Measurements from ENCODE around the gene RIPK1.

RIPK1 gene

GRCh38 chr6:3086282-3086946 lies 18.1 kb downstream of the RIPK1 start:
- no peak for DNase-seq

DNA sequence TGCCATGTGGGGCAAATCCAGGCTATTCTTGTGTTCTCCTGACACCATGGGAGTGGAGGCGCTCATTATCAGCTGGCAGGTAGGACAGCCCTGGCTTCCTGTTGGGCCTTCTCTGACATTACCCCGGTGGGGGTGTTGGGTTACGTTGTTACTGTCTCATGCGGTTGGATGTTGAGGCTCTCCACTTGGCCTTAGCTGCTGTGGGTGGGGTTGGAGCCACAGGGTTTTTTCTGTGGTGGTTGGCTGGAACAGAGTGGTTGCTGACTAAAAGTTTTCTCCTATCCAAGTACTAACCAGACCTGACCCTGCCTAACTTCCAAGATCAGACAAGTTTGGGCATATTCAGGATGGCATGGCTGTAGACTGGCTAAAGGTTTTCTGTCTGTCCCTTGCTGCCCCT lies 20.2 kb downstream of the RIPK1 start:
- no peak for DNase-seq

GRCh38 chr6:3088968-3089367 lies 20.7 kb downstream of the RIPK1 start:
- DNase-seq = no peak

DNA sequence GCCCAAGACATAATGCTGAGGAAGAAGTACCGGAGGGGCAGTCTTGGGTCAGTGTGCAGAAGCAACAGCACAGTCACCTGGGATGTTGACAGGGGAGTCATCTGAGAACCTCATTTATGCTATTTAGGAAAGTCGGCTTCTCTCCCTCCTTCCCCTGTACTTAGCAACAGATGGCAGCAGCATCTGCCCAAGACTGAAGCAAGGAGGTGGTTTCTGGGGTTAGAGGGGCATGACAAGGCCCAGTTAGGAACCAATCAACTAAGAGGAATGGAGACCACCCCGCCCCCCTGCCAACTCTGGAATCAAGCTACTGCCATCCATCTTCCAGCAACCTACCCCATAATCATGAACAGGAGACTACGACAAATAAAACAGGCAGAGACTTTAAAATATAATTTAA lies 21.7 kb downstream of the RIPK1 start:
- DNase-seq = no peak

DNA sequence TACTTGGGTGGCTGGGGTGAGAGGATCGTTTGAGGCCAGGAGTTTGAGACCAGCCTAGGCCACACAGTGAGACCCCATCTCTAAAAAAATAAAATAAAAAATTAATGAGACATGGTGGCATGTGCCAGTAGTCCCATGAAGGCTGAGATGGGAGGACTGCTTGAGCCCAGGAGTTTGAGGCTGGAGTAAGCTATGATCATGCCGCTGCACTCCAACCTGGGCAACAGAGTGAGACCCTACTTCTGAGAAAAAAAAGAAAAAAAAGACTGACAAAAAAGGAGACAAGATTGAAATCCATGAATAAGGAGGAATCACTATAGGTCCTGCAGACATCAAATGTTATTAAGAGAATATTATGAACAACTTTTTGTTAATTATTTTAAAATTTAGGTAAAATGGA lies 26.5 kb downstream of the RIPK1 start:
- no peak for DNase-seq

- no peak for DNase-seq
Measured at GRCh38 chr6:3102875-3103274, 34.6 kb downstream of the RIPK1 start.

DNA sequence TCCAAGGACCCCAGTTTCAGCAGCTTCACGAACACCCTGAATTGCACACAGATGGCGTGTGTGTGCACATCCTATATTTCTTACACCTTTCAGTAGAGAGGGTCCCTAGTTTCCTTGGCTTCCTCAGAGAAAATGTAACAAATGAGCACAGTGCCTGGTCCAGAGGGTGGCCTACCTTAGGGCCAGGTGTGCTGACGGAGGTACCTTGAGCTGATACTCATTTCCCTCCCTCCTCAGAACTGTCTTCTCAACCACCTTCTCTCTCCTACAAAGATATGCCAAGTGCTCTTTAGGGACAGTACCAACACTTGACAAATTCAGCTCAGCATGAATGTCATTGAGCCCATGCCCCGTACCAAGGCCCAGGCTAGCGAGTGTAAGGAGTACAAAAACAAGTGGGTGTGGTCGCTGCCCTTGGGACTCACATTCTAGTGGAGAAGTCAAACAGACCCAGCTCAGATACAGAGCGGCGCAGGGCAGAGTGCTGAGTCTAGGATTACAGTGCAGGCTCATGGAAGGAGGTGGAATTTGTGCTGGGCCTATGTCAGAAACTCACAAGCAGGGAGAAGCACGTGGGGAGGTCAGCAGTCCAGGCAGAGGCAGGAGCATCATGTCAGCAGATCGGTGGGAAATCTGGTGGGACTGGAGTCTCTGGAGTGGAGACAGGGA lies 40.6 kb downstream of the RIPK1 start:
- DNase-seq = no peak

- DNase-seq = no peak
Measured at GRCh38 chr6:3109761-3110160, 41.5 kb downstream of the RIPK1 start.

- no peak for DNase-seq
Measured at GRCh38 chr6:3114377-3114776, 46.1 kb downstream of the RIPK1 start.

DNA sequence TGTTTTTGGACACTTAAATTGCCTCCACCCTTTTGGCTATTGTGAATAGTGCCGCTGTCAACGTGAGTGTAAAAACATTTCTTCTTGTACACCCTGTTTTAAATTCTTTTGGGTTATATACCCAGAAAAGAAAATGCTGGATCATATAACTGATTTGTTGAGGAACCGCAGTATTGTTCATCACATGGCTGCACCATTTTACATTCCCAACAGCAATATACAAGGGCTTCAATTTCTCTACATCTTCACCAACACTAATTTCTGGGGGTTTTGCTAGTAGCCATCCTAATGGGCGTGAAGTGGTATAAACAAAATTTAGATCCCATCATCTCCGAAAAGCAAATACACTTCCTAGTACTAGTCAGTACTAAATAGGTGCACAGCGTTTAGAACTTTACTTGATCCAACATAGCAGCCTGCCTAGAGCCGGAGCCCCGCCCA lies 49.6 kb downstream of the RIPK1 start:
- no peak for DNase-seq

GRCh38 chr6:3118353-3119039 lies 50.2 kb downstream of the RIPK1 start, which contains the start of gene BPHL:
TSS of gene BPHL (plus strand) at chr6:3118711. CDS start at chr6:3118741, 30 bp downstream.
- DNase-seq = peak; percentile 100

DNA sequence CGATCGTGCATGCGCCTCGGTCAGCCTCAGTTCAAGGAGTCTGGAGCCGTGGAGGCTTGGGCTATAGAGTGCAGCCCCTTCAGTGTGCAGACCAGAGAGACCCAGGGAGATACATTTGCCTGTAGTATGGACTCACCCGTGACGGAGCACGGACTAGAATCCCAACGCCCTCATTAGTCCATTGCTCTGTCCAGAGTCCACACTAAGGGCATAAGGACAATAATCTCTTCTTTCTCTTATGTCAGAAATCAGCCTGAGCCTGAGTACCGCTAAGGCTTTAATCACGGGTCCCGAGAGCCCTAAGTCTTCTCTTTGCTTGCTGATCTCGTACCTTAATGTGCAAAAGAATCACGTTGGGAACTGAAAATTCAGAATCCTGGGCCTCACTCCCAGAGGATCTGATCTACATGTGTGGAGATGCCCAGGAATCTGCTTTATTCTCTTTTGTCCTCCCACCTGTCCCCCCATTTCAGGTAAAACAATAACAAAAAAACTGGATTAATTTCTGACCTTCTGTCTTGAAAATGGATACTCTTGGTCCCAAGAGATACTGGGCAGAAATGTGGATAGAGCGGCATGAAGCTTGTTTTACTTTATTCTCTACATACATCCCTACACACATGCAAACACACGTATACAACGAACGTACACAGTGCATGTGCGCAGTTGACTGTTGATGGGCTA lies 50.9 kb downstream of the RIPK1 start:
- DNase-seq = no peak

- DNase-seq = no peak
Measured at GRCh38 chr6:3120765-3121089, 52.4 kb downstream of the RIPK1 start.

DNA sequence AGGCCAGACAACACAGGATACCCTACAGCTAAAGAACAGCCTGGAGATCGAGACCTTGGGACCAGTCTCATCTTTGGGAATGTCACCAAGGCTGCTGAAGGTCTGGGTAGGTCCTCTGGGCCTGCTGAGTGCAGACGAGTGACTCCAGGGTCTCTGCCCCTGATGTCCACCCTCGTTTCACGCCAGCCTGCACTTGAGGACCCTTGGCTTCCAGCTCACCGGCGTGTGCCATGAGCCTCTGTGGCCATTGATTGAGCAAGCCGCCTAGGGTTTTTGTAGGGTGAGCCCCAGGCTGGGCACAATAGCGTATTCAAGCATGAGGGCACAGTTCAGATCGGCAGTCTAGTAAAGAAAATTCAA lies 54.5 kb downstream of the RIPK1 start:
- DNase-seq = no peak

DNA sequence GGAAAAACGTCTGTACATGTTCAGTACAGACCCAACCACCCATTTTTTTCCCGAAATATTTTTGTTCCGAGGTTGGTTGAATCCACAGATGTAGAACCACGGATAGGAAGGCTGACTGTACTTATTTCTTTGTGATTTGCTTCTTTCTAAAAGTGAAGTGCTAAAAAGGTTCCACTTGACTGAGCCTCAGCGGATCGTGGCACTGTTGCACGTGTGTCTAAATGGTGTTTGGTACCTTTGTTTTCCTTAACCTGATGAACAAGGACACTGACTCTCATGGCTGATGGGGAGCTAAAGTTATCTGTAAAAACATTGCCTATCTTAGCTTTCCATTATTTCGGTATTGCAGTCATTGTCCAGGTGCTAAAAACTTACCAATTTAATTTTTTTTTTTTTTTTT lies 56.4 kb downstream of the RIPK1 start:
- no peak for DNase-seq

- no peak for DNase-seq
Measured at GRCh38 chr6:3125815-3126214, 57.5 kb downstream of the RIPK1 start.

- DNase-seq = no peak
Measured at GRCh38 chr6:3128356-3129108, 60.2 kb downstream of the RIPK1 start.

GRCh38 chr6:3131695-3132094 lies 63.4 kb downstream of the RIPK1 start:
- no peak for DNase-seq

GRCh38 chr6:3133515-3133914 lies 65.2 kb downstream of the RIPK1 start:
- DNase-seq = no peak

GRCh38 chr6:3135668-3136291 lies 67.5 kb downstream of the RIPK1 start:
- DNase-seq = no peak

GRCh38 chr6:3136292-3137011 lies 68.2 kb downstream of the RIPK1 start:
- DNase-seq = no peak
